OCI-LY7 (cell line): Measurements from ENCODE around the gene TNIK. TPM values are rescaled to one million over a fixed set of nuclear protein-coding genes. Genes with fewer than 3 reads are reported as not detected.

ENCODE experiments used
- Bru-seq: library from RNA; stranded (reverse); fragments of 400-500 nt; gene quantifications from one replicate; lab custom pipeline; 2021; lab: Mats Ljungman, UMichigan
- BruChase-seq, 2 experiments: library from RNA; stranded (reverse); fragments of 400-500 nt; gene quantifications; one replicate each; lab custom pipeline; 2021; lab: Mats Ljungman, UMichigan
- BruUV-seq: library from RNA; stranded (reverse); fragments of 400-500 nt; replicated peaks from 2 replicates; lab custom pipeline; 2021; lab: Mats Ljungman, UMichigan
- CTCF ChIA-PET: fragments of 300-600 bp; sonication (Branson Sonifier 250); formaldehyde crosslinking; loops from one replicate; lab custom pipeline; 2022; ENCODE audit warnings: antibody characterized with exemption; ENCODE audit not compliant: unreplicated experiment; lab: Charles Lee
- POLR2A ChIA-PET: fragments of 300-600 bp; sonication (Branson Sonifier 250); formaldehyde crosslinking; loops from one replicate; lab custom pipeline; 2022; ENCODE audit warnings: antibody characterized with exemption; lab: Charles Lee
- DNase-seq: peaks from one replicate; pipeline ENCODE4 v3.0.0-alpha.2; 2015; ENCODE audit warnings: low spot score
- H2AFZ ChIP-seq: fragments of 200-600 bp; sonication (generic), shearing (Covaris generic); 2 replicates; pipeline ENCODE4 v1.6.1; 2014; ENCODE audit warnings: mild to moderate bottlenecking, antibody characterized with exemption, low read length, moderate library complexity
- H3K27ac ChIP-seq: fragments of 200-600 bp; sonication (generic); 2 replicates; pipeline ENCODE4 v1.5.1; 2014; ENCODE audit warnings: mixed run types, low read depth, mild to moderate bottlenecking, moderate library complexity, low read length, inconsistent platforms; ENCODE audit not compliant: poor library complexity, severe bottlenecking
- H3K36me3 ChIP-seq: fragments of 200-600 bp; sonication (generic); 2 replicates; pipeline ENCODE4 v1.6.1; 2014; ENCODE audit warnings: mild to moderate bottlenecking, antibody characterized with exemption, low read length, moderate library complexity, mixed read lengths; ENCODE audit not compliant: insufficient read depth
- H3K4me1 ChIP-seq: fragments of 200-600 bp; sonication (generic); 2 replicates; pipeline ENCODE4 v1.5.1; 2014; ENCODE audit warnings: mild to moderate bottlenecking, low read length; ENCODE audit not compliant: insufficient read depth, poor library complexity, severe bottlenecking
- H3K4me2 ChIP-seq: fragments of 200-600 bp; sonication (generic); 2 replicates; pipeline ENCODE4 v1.6.1; 2014; ENCODE audit warnings: mild to moderate bottlenecking, low read length
- H3K4me3 ChIP-seq: fragments of 200-600 bp; sonication (generic); 2 replicates; pipeline ENCODE4 v1.5.1; 2014; ENCODE audit warnings: mild to moderate bottlenecking, low read depth, low read length; ENCODE audit not compliant: poor library complexity, severe bottlenecking
- H3K79me2 ChIP-seq: fragments of 200-600 bp; sonication (generic); 2 replicates; pipeline ENCODE4 v1.6.1; 2016; ENCODE audit warnings: low read depth, mild to moderate bottlenecking, low read length, moderate library complexity, mixed read lengths; ENCODE audit not compliant: insufficient read depth
- H3K9me2 ChIP-seq: fragments of 200-600 bp; sonication (generic); 2 replicates; pipeline ENCODE4 v1.6.1; 2016; ENCODE audit warnings: mild to moderate bottlenecking, low read length, mixed read lengths; ENCODE audit not compliant: insufficient read depth
- H3K9me3 ChIP-seq: fragments of 200-600 bp; sonication (generic); 2 replicates; pipeline ENCODE4 v1.6.1; 2014; ENCODE audit warnings: mild to moderate bottlenecking, mixed run types, low read length, mixed read lengths
- H4K20me1 ChIP-seq: fragments of 200-600 bp; sonication (generic); 2 replicates; pipeline ENCODE4 v1.6.1; 2014; ENCODE audit warnings: mild to moderate bottlenecking, antibody characterized with exemption, low read length, moderate library complexity, mixed read lengths; ENCODE audit not compliant: insufficient read depth
- CTCF ChIP-seq: fragments of 200-600 bp; sonication (generic); conservative IDR thresholded peaks from 2 replicates; pipeline ENCODE4 v1.5.1; 2014; ENCODE audit warnings: mild to moderate bottlenecking, antibody characterized with exemption, low read length, moderate library complexity, mixed read lengths
- EZH2phosphoT487 ChIP-seq: fragments of 200-600 bp; sonication (generic); IDR thresholded peaks from 2 replicates; pipeline ENCODE4 v1.6.1; 2018; ENCODE audit warnings: low read depth, borderline replicate concordance, mild to moderate bottlenecking, mixed run types, antibody characterized with exemption, low read length, moderate library complexity, mixed read lengths
- intact Hi-C: fragments of 100-400 bp; cut with micrococcal nuclease; formaldehyde crosslinking; loops from one replicate; pipeline ENCODE4 v1.10.0; 2022; ENCODE audit not compliant: unreplicated experiment
- long read RNA-seq: library from polyadenylated mRNA; stranded (forward); transcript quantifications from one replicate; pipeline ENCODE4 v2.0.0, GENCODE V29; 2022
- total RNA-seq, 2 experiments: library from RNA; depleted of rRNA in 1 of 2; stranded (reverse); fragments of >200 nt in 1 of 2; shearing (Covaris generic) in 1 of 2; gene quantifications; 2 replicates each; pipeline ENCODE4 v1.2.3, GENCODE V29; 2014 to 2022

Gene TNIK
- total RNA-seq (2014; rRNA removed; shearing (Covaris generic)) = not detected in 2 replicates
- total RNA-seq (2022) = not detected in 2 replicates
- percentile 9 among the genes with signal in this experiment for Bru-seq, nascent RNA
- BruChase-seq, experiment 1, labeled RNA remaining after a 6-hour chase = percentile 6 among the genes with signal in this experiment
- percentile 7 among the genes with signal in this experiment for BruChase-seq, experiment 2, labeled RNA remaining after a 2-hour chase
- long read RNA-seq, partial matches to known transcripts = 0 of 1 reads
- long read RNA-seq, other reads (novel, unspliced or antisense) = 1 of 1 reads

DNA sequence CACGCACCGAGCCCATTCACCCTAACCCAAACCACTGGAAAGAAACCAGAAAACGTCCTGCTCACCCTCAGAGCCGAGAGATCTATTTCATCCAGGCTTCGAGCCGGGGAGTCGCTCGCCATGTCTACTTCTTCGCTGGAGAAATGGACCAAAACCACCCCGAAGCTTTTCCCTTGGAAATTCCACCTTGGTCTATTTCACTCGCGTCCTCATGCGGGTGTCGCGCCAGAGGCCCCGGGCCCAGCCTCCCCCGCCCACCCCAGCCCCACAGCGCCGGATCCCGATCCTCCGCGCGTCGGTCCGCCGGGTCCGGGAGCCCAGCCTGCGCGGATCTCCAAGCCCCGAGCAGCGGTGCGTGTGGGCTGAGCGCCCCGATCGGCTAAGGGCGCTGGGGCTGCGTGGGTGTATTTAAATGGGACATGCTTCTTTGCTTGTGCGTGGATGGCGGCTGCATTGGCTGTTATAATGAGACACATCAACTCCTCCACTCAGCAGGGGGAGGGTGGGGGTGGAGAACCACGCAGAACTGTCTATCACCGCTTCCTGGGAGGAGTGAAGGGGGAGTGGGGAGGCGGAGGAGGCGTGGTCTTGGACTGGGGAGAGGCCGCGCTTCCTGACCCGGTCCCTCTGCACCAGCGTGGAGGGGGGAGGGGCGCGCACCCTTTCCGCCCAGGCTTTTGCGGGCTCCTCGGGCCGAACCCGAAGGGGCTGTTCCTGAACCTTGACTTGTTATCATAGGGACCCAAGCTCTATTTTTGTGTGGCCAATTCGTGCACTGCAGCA is at the start of gene TNIK:
TNIK (minus strand) TSS at position 464 of the 783 bp plus-strand sequence; CDS start at position 122, 342 bp downstream.
- POLR2A ChIA-PET = no interaction called here
- H3K79me2 ChIP-seq = no peaks in the 10 kb centered on the region

DNA sequence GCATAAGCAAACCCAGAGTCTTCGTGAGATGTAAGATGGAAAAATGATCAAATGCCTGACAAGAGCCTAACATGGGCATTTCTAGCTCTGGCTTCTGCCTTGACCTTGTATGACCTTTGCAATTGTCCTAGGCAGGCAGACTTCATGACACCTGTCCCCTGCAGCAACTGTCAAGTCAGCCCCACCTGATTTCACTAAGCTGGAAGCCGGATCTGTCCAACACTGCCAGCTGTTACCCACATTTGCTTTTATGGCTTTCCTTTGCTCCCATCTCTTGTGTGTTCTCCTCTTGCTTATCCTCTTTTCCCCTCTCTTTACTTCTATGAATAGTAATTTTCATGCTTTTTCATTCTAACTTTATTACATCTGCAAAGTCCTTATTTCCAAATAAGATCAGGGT is 48.5 kb upstream of the TNIK start:
- POLR2A ChIA-PET = no interaction called here
- H3K9me2 ChIP-seq = no peaks in the 10 kb centered on the region
- no peaks in the 10 kb centered on the region for H4K20me1 ChIP-seq
- no peaks in the 10 kb centered on the region; the same call in 1 of the 2 replicates for H3K9me3 ChIP-seq
- BruUV-seq = no TSS peak
- TF ChIP-seq CTCF (no peak), EZH2phosphoT487 (no peak)
- intact Hi-C loops = no loop called here
- H3K36me3 ChIP-seq = no peaks in the 10 kb centered on the region
- H3K4me1 ChIP-seq = no peaks in the 10 kb centered on the region
- no peaks in the 10 kb centered on the region for H3K79me2 ChIP-seq
- no peak overlapping the region for H3K27ac ChIP-seq
- no peak overlapping the region for H3K4me3 ChIP-seq
- DNase-seq = no peak
- H3K4me2 ChIP-seq = no peak overlapping the region
- CTCF ChIA-PET = no interaction called here
- no peak overlapping the region for H2AFZ ChIP-seq

More for the DNA sequence above, at the start of gene TNIK:
- TF ChIP-seq CTCF = no peak
- no peak for TF ChIP-seq EZH2phosphoT487
- BruUV-seq = no TSS peak
- DNase-seq = no peak
- Histone ChIP-seq H3K9me2 (no peaks in the 10 kb centered on the region; the same call in 1 of the 2 replicates), H3K27ac (no peak within 1 kb of the TSS), H3K4me3 (no peak within 1 kb of the TSS), H3K4me1 (no peaks in the 10 kb centered on the region), H3K4me2 (peak within 1 kb of the TSS; percentile 20; the same call in 1 of the 2 replicates), H3K36me3 (no peaks in the 10 kb centered on the region), H2AFZ (no peak within 1 kb of the TSS), H3K9me3 (no peaks in the 10 kb centered on the region), H4K20me1 (no peaks in the 10 kb centered on the region)
- intact Hi-C loops = no loop called here
- CTCF ChIA-PET = no interaction called here
